ENCODE results near the gene FMO5.
"Not testable (repeated sequence)": the region's sequence is repeated elsewhere in the genome, so short reads cannot be mapped to it uniquely, and the experiment has no call there.

The FMO5 gene

GRCh38 chr1:147207192-147207591 is 17.9 kb downstream of the FMO5 start:
- DNase-seq (ENCODE audit: low spot score): no peak

GRCh38 chr1:147204080-147204479 is 21.1 kb downstream of the FMO5 start:
- DNase-seq (ENCODE audit: low spot score): no peak

- DNase-seq (ENCODE audit: low spot score): no peak
Observed at GRCh38 chr1:147202576-147202975, 22.6 kb downstream of the FMO5 start.

- DNase-seq (ENCODE audit: low spot score): no peak
Observed at GRCh38 chr1:147201786-147202185, 23.4 kb downstream of the FMO5 start.

- no peak for DNase-seq (ENCODE audit: low spot score)
Observed at GRCh38 chr1:147201276-147201675, 23.9 kb downstream of the FMO5 start.

GRCh38 chr1:147197324-147197723 is 27.8 kb downstream of the FMO5 start:
- DNase-seq (ENCODE audit: low spot score): not testable (repeated sequence)

- DNase-seq (ENCODE audit: low spot score): no peak
Observed at GRCh38 chr1:147189514-147189913, 35.6 kb downstream of the FMO5 start.

- no peak for DNase-seq (ENCODE audit: low spot score)
Observed at GRCh38 chr1:147185432-147185831, 39.7 kb downstream of the FMO5 start.

GRCh38 chr1:147177611-147178380 is 47.3 kb downstream of the FMO5 start:
- DNase-seq (ENCODE audit: low spot score): no peak

- peak; percentile 95 for DNase-seq (ENCODE audit: low spot score)
Observed at GRCh38 chr1:147172168-147173016, 52.7 kb downstream of the FMO5 start, which contains the start of gene PRKAB2. Gene PRKAB2 (minus strand): TSS chr1:147172470. CDS start chr1:147172144, 326 bp downstream.

GRCh38 chr1:147171399-147172167 is 53.6 kb downstream of the FMO5 start:
- DNase-seq (ENCODE audit: low spot score): no peak

- no peak for DNase-seq (ENCODE audit: low spot score)
Observed at GRCh38 chr1:147169840-147170674, 55.1 kb downstream of the FMO5 start.

- no peak for DNase-seq (ENCODE audit: low spot score)
Observed at GRCh38 chr1:147169171-147169570, 56.0 kb downstream of the FMO5 start.

- no peak for DNase-seq (ENCODE audit: low spot score)
Observed at GRCh38 chr1:147168626-147169058, 56.5 kb downstream of the FMO5 start.

- no peak for DNase-seq (ENCODE audit: low spot score)
Observed at GRCh38 chr1:147167365-147167764, 57.8 kb downstream of the FMO5 start.

- DNase-seq (ENCODE audit: low spot score): no peak
Observed at GRCh38 chr1:147163019-147163418, 62.1 kb downstream of the FMO5 start.

GRCh38 chr1:147162093-147162492 is 63.0 kb downstream of the FMO5 start:
- DNase-seq (ENCODE audit: low spot score): no peak

GRCh38 chr1:147157116-147157515 is 68.0 kb downstream of the FMO5 start:
- DNase-seq (ENCODE audit: low spot score): not testable (repeated sequence)

- no peak for DNase-seq (ENCODE audit: low spot score)
Observed at GRCh38 chr1:147156642-147157041, 68.5 kb downstream of the FMO5 start.

GRCh38 chr1:147152772-147153171 is 72.4 kb downstream of the FMO5 start:
- DNase-seq (ENCODE audit: low spot score): no peak

GRCh38 chr1:147151244-147151643 is 73.9 kb downstream of the FMO5 start:
- DNase-seq (ENCODE audit: low spot score): no peak
